Activated effector memory CD4-positive, alpha-beta T cell treated with anti-CD3 and anti-CD28 coated beads, Interleukin-2, amount 50 U/mL, for 16 hours (primary cell): ENCODE data around the gene OGG1.
"Not testable (repeated sequence)": the region's sequence is repeated elsewhere in the genome, so short reads cannot be mapped to it uniquely, and the experiment has no call there.

Source experiments
- DNase-seq: peaks from one replicate; pipeline ENCODE4 v3.0.0-alpha.2; 2020

Gene OGG1

GRCh38 chr3:9768141-9768775 is 18.5 kb downstream of the OGG1 start:
- no peak for DNase-seq

GRCh38 chr3:9769012-9769411 is 19.3 kb downstream of the OGG1 start:
- no peak for DNase-seq

GRCh38 chr3:9769426-9770275 is 19.9 kb downstream of the OGG1 start, which contains the start of gene CAMK1:
Gene CAMK1, minus strand, starts transcription at chr3:9769947. Its CDS starts 2,198 bp downstream, at chr3:9767749.
- DNase-seq = peak; percentile 87

- DNase-seq = no peak
Observed at GRCh38 chr3:9770276-9770812, 20.6 kb downstream of the OGG1 start.

- DNase-seq = not testable (repeated sequence)
Observed at GRCh38 chr3:9771007-9771406, 21.3 kb downstream of the OGG1 start.

- DNase-seq = no peak
Observed at GRCh38 chr3:9776896-9777693, 27.3 kb downstream of the OGG1 start.

GRCh38 chr3:9777694-9778021 is 27.9 kb downstream of the OGG1 start:
- DNase-seq = no peak

- DNase-seq = peak; percentile 84
Observed at GRCh38 chr3:9778143-9779074, 28.7 kb downstream of the OGG1 start.

- no peak for DNase-seq
Observed at GRCh38 chr3:9779075-9779593, 29.4 kb downstream of the OGG1 start.

- DNase-seq = peak; percentile 65
Observed at GRCh38 chr3:9779721-9780457, 30.1 kb downstream of the OGG1 start.

- no peak for DNase-seq
Observed at GRCh38 chr3:9780458-9780812, 30.7 kb downstream of the OGG1 start.

GRCh38 chr3:9780910-9781309 is 31.2 kb downstream of the OGG1 start:
- no peak for DNase-seq

- DNase-seq = no peak
Observed at GRCh38 chr3:9781551-9781950, 31.8 kb downstream of the OGG1 start.

GRCh38 chr3:9781978-9782603 is 32.3 kb downstream of the OGG1 start:
- no peak for DNase-seq

GRCh38 chr3:9782770-9783169 is 33.0 kb downstream of the OGG1 start:
- DNase-seq = no peak

- DNase-seq = no peak
Observed at GRCh38 chr3:9783954-9784353, 34.2 kb downstream of the OGG1 start.

GRCh38 chr3:9784965-9785364 is 35.2 kb downstream of the OGG1 start:
- no peak for DNase-seq

- no peak for DNase-seq
Observed at GRCh38 chr3:9785602-9786001, 35.9 kb downstream of the OGG1 start.

GRCh38 chr3:9786209-9786739 is 36.5 kb downstream of the OGG1 start:
- DNase-seq = no peak
